IPS-20b (cell line): ENCODE results near the gene FREM1.
A peak's percentile ranks its signal among the peaks of the same experiment; 100 is the strongest.
"Not testable (repeated sequence)": the region's sequence is repeated elsewhere in the genome, so short reads cannot be mapped to it uniquely, and the experiment has no call there.

Source experiments
- H3K27ac ChIP-seq: one replicate; pipeline ENCODE4 v1.5.1; 2013; ENCODE audit warnings: low read length
- H3K27me3 ChIP-seq: 2 replicates; pipeline ENCODE4 v1.6.1; 2013; ENCODE audit warnings: mild to moderate bottlenecking, low read length, inconsistent platforms; ENCODE audit not compliant: insufficient read depth
- H3K36me3 ChIP-seq: 2 replicates; pipeline ENCODE4 v1.6.1; 2013; ENCODE audit warnings: low read depth, mild to moderate bottlenecking, inconsistent platforms, low read length, moderate library complexity; ENCODE audit not compliant: insufficient read depth
- H3K4me1 ChIP-seq: 2 replicates; pipeline ENCODE4 v1.6.1; 2013; ENCODE audit warnings: mild to moderate bottlenecking, control low read depth, inconsistent platforms, low read length, moderate library complexity; ENCODE audit not compliant: insufficient read depth
- H3K4me3 ChIP-seq: 2 replicates; pipeline ENCODE4 v1.5.1; 2013; ENCODE audit warnings: mild to moderate bottlenecking, low read length, inconsistent platforms
- H3K9ac ChIP-seq: 2 replicates; pipeline ENCODE4 v1.6.1; 2013; ENCODE audit warnings: low read depth, mild to moderate bottlenecking, inconsistent platforms, low read length, moderate library complexity
- H3K9me3 ChIP-seq: 2 replicates; pipeline ENCODE4 v1.6.1; 2013; ENCODE audit warnings: mild to moderate bottlenecking, low read depth, low read length, inconsistent platforms; ENCODE audit not compliant: insufficient read depth

The FREM1 gene

GRCh38 chr9:14932641-14933040, 22.4 kb upstream of the FREM1 start:
- no peaks in the 10 kb centered on the region for H3K36me3 ChIP-seq
- H3K9me3 ChIP-seq = no peaks in the 10 kb centered on the region
- no peak overlapping the region for H3K27ac ChIP-seq
- H3K9ac ChIP-seq = no peak overlapping the region
- H3K4me1 ChIP-seq = no peaks in the 10 kb centered on the region; the same call in 1 of the 2 replicates
- H3K27me3 ChIP-seq = no peaks in the 10 kb centered on the region
- H3K4me3 ChIP-seq = no peak overlapping the region

GRCh38 chr9:14932231-14932630, 22.0 kb upstream of the FREM1 start:
- H3K9ac ChIP-seq = no peak overlapping the region
- no peak overlapping the region for H3K27ac ChIP-seq
- no peak overlapping the region for H3K4me3 ChIP-seq
- H3K9me3 ChIP-seq = no peaks in the 10 kb centered on the region
- no peaks in the 10 kb centered on the region for H3K27me3 ChIP-seq
- H3K4me1 ChIP-seq = no peaks in the 10 kb centered on the region; the same call in 1 of the 2 replicates
- no peaks in the 10 kb centered on the region for H3K36me3 ChIP-seq

- Histone ChIP-seq H3K9me3 (no peaks in the 10 kb centered on the region), H3K36me3 (no peaks in the 10 kb centered on the region), H3K27ac (no peak overlapping the region), H3K9ac (no peak overlapping the region), H3K4me3 (no peak overlapping the region), H3K4me1 (no peaks in the 10 kb centered on the region), H3K27me3 (no peaks in the 10 kb centered on the region)
Observed at GRCh38 chr9:14926941-14927624, 16.9 kb upstream of the FREM1 start.

GRCh38 chr9:14924230-14925219, 14.3 kb upstream of the FREM1 start:
- H3K27me3 ChIP-seq = no peaks in the 10 kb centered on the region
- H3K9me3 ChIP-seq = no peaks in the 10 kb centered on the region
- no peaks in the 10 kb centered on the region for H3K36me3 ChIP-seq
- no peak overlapping the region for H3K9ac ChIP-seq
- no peak overlapping the region for H3K4me3 ChIP-seq
- no peak overlapping the region for H3K27ac ChIP-seq
- H3K4me1 ChIP-seq = no peaks in the 10 kb centered on the region

- no peak overlapping the region for H3K4me3 ChIP-seq
- no peak overlapping the region for H3K27ac ChIP-seq
- no peaks in the 10 kb centered on the region for H3K36me3 ChIP-seq
- no peaks in the 10 kb centered on the region for H3K4me1 ChIP-seq
- no peaks in the 10 kb centered on the region for H3K27me3 ChIP-seq
- H3K9me3 ChIP-seq = no peaks in the 10 kb centered on the region
- H3K9ac ChIP-seq = no peak overlapping the region
Observed at GRCh38 chr9:14923701-14924100, 13.5 kb upstream of the FREM1 start.

- not testable (repeated sequence) for H3K27me3 ChIP-seq, H3K9me3 ChIP-seq, H3K27ac ChIP-seq, H3K4me1 ChIP-seq, H3K9ac ChIP-seq, H3K4me3 ChIP-seq, H3K36me3 ChIP-seq
Observed at GRCh38 chr9:14920805-14921204, 10.6 kb upstream of the FREM1 start.

DNA sequence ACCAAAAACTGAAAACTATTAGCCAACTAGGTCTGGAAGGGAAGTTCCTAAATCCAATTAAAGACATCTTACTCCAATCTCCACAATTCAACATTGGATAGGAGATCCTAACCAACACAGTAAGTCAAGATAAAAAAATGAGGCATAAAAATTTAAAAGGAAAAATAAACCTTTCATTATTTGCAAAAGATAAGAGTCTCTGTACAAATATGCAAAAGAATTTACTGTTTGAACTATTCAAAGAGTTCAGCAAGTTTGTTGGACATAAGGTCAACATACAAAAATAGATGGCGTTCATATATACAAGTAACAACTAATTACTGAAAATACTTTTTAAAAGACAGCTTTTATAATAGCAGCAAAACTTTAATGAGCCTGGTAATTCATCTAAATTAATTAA, 3.1 kb upstream of the FREM1 start:
- H3K36me3 ChIP-seq = no peaks in the 10 kb centered on the region
- no peak overlapping the region for H3K4me3 ChIP-seq
- H3K27me3 ChIP-seq = no peaks in the 10 kb centered on the region
- H3K4me1 ChIP-seq = peaks cover 22% of the 10 kb centered on the region; the same call in 1 of the 2 replicates
- no peaks in the 10 kb centered on the region for H3K9me3 ChIP-seq
- no peak overlapping the region for H3K27ac ChIP-seq
- H3K9ac ChIP-seq = no peak overlapping the region

GRCh38 chr9:14912859-14913258, 2.6 kb upstream of the FREM1 start:
- H3K4me1 ChIP-seq = peaks cover 26% of the 10 kb centered on the region; the same call in 1 of the 2 replicates
- no peak overlapping the region for H3K4me3 ChIP-seq
- no peaks in the 10 kb centered on the region for H3K9me3 ChIP-seq
- H3K27ac ChIP-seq = no peak overlapping the region
- H3K9ac ChIP-seq = no peak overlapping the region
- no peaks in the 10 kb centered on the region for H3K27me3 ChIP-seq
- no peaks in the 10 kb centered on the region for H3K36me3 ChIP-seq

DNA sequence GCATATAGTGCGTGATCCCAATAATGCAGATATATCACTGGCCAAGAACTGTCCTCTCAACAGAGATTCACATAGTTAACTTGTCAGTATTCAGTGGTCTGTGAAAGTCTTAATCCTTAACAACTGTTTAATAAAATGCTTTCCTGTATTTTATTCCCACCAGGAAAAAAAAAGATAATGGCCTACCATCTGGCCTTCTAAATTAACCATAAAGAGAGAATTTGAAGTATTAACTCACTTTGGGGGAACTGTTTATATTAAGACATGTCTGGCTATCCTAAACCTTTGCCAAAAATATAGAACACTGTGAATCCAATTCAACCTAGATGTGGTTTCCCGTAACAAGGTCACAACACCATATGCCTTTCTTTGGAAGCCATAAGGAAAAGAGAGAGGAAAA, 818 bp upstream of the FREM1 start:
- Histone ChIP-seq H3K27me3 (no peaks in the 10 kb centered on the region), H3K4me3 (no peak overlapping the region), H3K36me3 (no peaks in the 10 kb centered on the region), H3K9me3 (no peaks in the 10 kb centered on the region), H3K9ac (no peak overlapping the region; the same call in 1 of the 2 replicates), H3K4me1 (peaks cover 41% of the 10 kb centered on the region; the same call in 1 of the 2 replicates), H3K27ac (no peak overlapping the region)

- H3K9me3 ChIP-seq = no peaks in the 10 kb centered on the region
- no peaks in the 10 kb centered on the region for H3K36me3 ChIP-seq
- H3K27ac ChIP-seq = no peak overlapping the region
- no peaks in the 10 kb centered on the region for H3K27me3 ChIP-seq
- peak overlapping the region; percentile 70; the same call in 1 of the 2 replicates for H3K9ac ChIP-seq
- peaks cover 41% of the 10 kb centered on the region; the same call in 1 of the 2 replicates for H3K4me1 ChIP-seq
- peak overlapping the region; percentile 60 for H3K4me3 ChIP-seq
Observed at GRCh38 chr9:14909601-14909960, 647 bp downstream of the FREM1 start.

DNA sequence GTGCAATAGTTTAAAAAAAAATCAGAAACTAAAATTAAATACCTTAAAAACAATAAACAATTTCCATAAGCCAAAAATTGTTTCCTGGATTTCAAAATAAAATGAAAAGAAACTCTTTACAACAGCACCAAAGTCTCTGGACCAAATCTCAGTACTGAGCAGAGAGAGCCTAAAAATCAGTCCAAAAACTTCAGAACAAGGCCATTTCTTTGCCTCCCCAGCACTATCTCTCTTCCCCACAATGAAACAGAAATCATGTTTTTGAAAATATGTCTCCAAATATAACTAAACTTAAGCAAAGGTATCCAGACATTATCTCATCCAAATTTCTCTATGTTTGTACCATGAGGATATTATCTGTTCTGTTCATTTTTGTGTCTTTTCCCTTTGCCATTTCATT, 1.0 kb downstream of the FREM1 start:
- no peaks in the 10 kb centered on the region for H3K9me3 ChIP-seq

More for the DNA sequence above, 1.0 kb downstream of the FREM1 start:
- peaks cover 41% of the 10 kb centered on the region; the same call in 1 of the 2 replicates for H3K4me1 ChIP-seq
- peak overlapping the region; percentile 60 for H3K4me3 ChIP-seq
- peak overlapping the region; percentile 70; the same call in 1 of the 2 replicates for H3K9ac ChIP-seq
- H3K27me3 ChIP-seq = no peaks in the 10 kb centered on the region
- no peaks in the 10 kb centered on the region for H3K36me3 ChIP-seq
- no peak overlapping the region for H3K27ac ChIP-seq
